Panc1 (cell line): ENCODE measurements around the gene MRC2. TPM values are rescaled to one million over a fixed set of nuclear protein-coding genes. Genes with fewer than 3 reads are reported as not detected.

Experiments used
- ATAC-seq: fragments of 200-7000 bp; cut with Tn5 transposase; 2 replicates; pipeline ENCODE4 v1.9.1; 2020; ENCODE audit warnings: mild to moderate bottlenecking, moderate library complexity
- BruUV-seq: library from RNA; stranded (reverse); fragments of 400-500 nt; replicated peaks from 2 replicates; lab custom pipeline; 2021; lab: Mats Ljungman, UMichigan
- CTCF ChIA-PET: fragments of 300-600 bp; sonication (Branson Sonifier 250); formaldehyde crosslinking; loops from one replicate; lab custom pipeline; 2022; ENCODE audit warnings: antibody characterized with exemption; lab: Charles Lee
- POLR2A ChIA-PET: fragments of 300-600 bp; sonication (Branson Sonifier 250); formaldehyde crosslinking; loops from one replicate; lab custom pipeline; 2022; ENCODE audit warnings: antibody characterized with exemption; lab: Charles Lee
- DNase-seq: peaks from one replicate; pipeline ENCODE4 v3.0.0-alpha.2; 2010; ENCODE audit warnings: low read depth, low spot score
- H3K27ac ChIP-seq: 2 replicates; pipeline ENCODE4 v1.5.1; 2011; ENCODE audit warnings: mild to moderate bottlenecking, low read length, inconsistent platforms
- H3K27me3 ChIP-seq: fragments of 200-500 bp; sonication (Bioruptor generic); 2 replicates; pipeline ENCODE4 v1.6.0; 2014; ENCODE audit warnings: low read length, inconsistent platforms; ENCODE audit not compliant: control insufficient read depth, insufficient read depth
- H3K36me3 ChIP-seq: fragments of 200-500 bp; sonication (Bioruptor generic); 2 replicates; pipeline ENCODE4 v1.5.1; 2014; ENCODE audit warnings: inconsistent platforms, mild to moderate bottlenecking, low read length, moderate library complexity; ENCODE audit not compliant: control insufficient read depth, insufficient read depth
- H3K4me1 ChIP-seq: 2 replicates; pipeline ENCODE4 v1.5.1; 2011; ENCODE audit warnings: inconsistent platforms, mild to moderate bottlenecking, low read length, moderate library complexity; ENCODE audit not compliant: control insufficient read depth, insufficient read depth
- H3K4me3 ChIP-seq, 2 experiments: 2 replicates each; pipeline ENCODE4 v1.5.1; 2011 to 2012; ENCODE audit warnings: low read depth in 2 of 2, low read length in 2 of 2, mild to moderate bottlenecking in 2 of 2, inconsistent platforms in 1 of 2, moderate library complexity in 1 of 2
- H3K9me3 ChIP-seq: fragments of 200-500 bp; sonication (Bioruptor generic); 2 replicates; pipeline ENCODE4 v1.5.1; 2014; ENCODE audit warnings: low read depth, mild to moderate bottlenecking, inconsistent platforms, low read length, moderate library complexity; ENCODE audit not compliant: control insufficient read depth, insufficient read depth
- CTCF ChIP-seq: fragments of 450-650 bp; IDR thresholded peaks from 2 replicates; pipeline ENCODE4 v1.5.1; 2017; ENCODE audit warnings: mild to moderate bottlenecking
- POLR2AphosphoS5 ChIP-seq: IDR thresholded peaks from 2 replicates; pipeline ENCODE4 v1.6.1; 2012; ENCODE audit warnings: mild to moderate bottlenecking, low read depth, low read length, moderate library complexity
- REST ChIP-seq, 2 experiments: IDR thresholded peaks; 2 replicates each; pipeline ENCODE4 v1.6.1; 2011 to 2012; ENCODE audit warnings: low read depth in 2 of 2, control low read depth in 1 of 2, low read length in 1 of 2, mild to moderate bottlenecking in 1 of 2, moderate library complexity in 1 of 2; ENCODE audit not compliant: insufficient read depth in 1 of 2
- SIN3A ChIP-seq: IDR thresholded peaks from 2 replicates; pipeline ENCODE4 v1.6.1; 2012; ENCODE audit warnings: low read depth, mild to moderate bottlenecking, low read length, moderate library complexity, borderline replicate concordance; ENCODE audit not compliant: insufficient read depth
- TCF7L2 ChIP-seq: IDR thresholded peaks from 2 replicates; pipeline ENCODE4 v1.6.1; 2011; ENCODE audit warnings: mild to moderate bottlenecking, low read depth, low read length, inconsistent platforms
- in situ Hi-C: cut with HindIII; loops from 2 replicates; pipeline ENCODE4 v1.10.0; 2016; ENCODE audit warnings: low sequenced_read_pairs, low pct_unique_long_range_greater_than_20kb
- intact Hi-C: fragments of 100-400 bp; cut with micrococcal nuclease; formaldehyde crosslinking; loops from one replicate; pipeline ENCODE4 v1.10.0; 2022; ENCODE audit not compliant: unreplicated experiment
- total RNA-seq: library from RNA; stranded (reverse); gene quantifications from one replicate; pipeline ENCODE4 v1.2.1, GENCODE V29; 2021; ENCODE audit not compliant: unreplicated experiment

The MRC2 gene
- total RNA-seq, 1 experiment from 2014 or later, result 120 TPM

- H3K4me1 ChIP-seq, result peaks cover 40% of the 10 kb centered on the region
- no peaks in the 10 kb centered on the region for H3K36me3 ChIP-seq
- H3K27me3 ChIP-seq, result no peaks in the 10 kb centered on the region
- no peak overlapping the region for H3K4me3 ChIP-seq
- no peaks in the 10 kb centered on the region for H3K9me3 ChIP-seq
- TF ChIP-seq REST (IDR thresholded peaks at IDR 0.05; ENCODE audit: insufficient read depth in 1 of 2, low read depth in 2 of 2, low read length in 1 of 2) (no peak), TCF7L2 (no peak), SIN3A (no peak), CTCF (no peak), POLR2AphosphoS5 (no peak)
- ATAC-seq, result no peak
- intact Hi-C loops, result no loop called here
- BruUV-seq, result no TSS peak
- H3K27ac ChIP-seq, result peak overlapping the region; percentile 54; the same call in 1 of the 2 replicates
- ChIA-PET POLR2A (no interaction called here), CTCF (no interaction called here)
- in situ Hi-C loops, result no loop called here
- DNase-seq, result no peak
Observed at GRCh38 chr17:62650587-62650986, 23.1 kb downstream of the MRC2 start.

- ChIA-PET POLR2A (interaction anchor here (0.6 kb wide), 1 partner anchor 9 kb away, joined by 17 read pairs; no protein-coding TSS in a partner anchor), CTCF (no interaction called here)
- intact Hi-C loops (no loop called here), in situ Hi-C loops (no loop called here)
- Histone ChIP-seq H3K36me3 (no peaks in the 10 kb centered on the region), H3K27ac (peak overlapping the region; percentile 85), H3K4me1 (peaks cover 40% of the 10 kb centered on the region), H3K4me3 (peak overlapping the region; percentile 47 to 68), H3K27me3 (no peaks in the 10 kb centered on the region), H3K9me3 (no peaks in the 10 kb centered on the region)
- TF ChIP-seq CTCF (no peak), POLR2AphosphoS5 (peak; percentile 80), TCF7L2 (0 out of 2 replicates have a peak, but pooled peaks have one; percentile 6)
- DNase-seq, result no peak
- ATAC-seq, result peak; percentile 68
- no TSS peak for BruUV-seq
Observed at GRCh38 chr17:62652251-62653001, 25.0 kb downstream of the MRC2 start.
